ENCODE measurements around the gene CCL27. TPM values are rescaled to one million over a fixed set of nuclear protein-coding genes. Genes with fewer than 3 reads are reported as not detected.
"Not testable (repeated sequence)": the region's sequence is repeated elsewhere in the genome, so short reads cannot be mapped to it uniquely, and the experiment has no call there.

The CCL27 gene
- polyA plus RNA-seq, 4 donors, result 0.23 to 0.44 (median 0.41) TPM; not detected in 1

DNA sequence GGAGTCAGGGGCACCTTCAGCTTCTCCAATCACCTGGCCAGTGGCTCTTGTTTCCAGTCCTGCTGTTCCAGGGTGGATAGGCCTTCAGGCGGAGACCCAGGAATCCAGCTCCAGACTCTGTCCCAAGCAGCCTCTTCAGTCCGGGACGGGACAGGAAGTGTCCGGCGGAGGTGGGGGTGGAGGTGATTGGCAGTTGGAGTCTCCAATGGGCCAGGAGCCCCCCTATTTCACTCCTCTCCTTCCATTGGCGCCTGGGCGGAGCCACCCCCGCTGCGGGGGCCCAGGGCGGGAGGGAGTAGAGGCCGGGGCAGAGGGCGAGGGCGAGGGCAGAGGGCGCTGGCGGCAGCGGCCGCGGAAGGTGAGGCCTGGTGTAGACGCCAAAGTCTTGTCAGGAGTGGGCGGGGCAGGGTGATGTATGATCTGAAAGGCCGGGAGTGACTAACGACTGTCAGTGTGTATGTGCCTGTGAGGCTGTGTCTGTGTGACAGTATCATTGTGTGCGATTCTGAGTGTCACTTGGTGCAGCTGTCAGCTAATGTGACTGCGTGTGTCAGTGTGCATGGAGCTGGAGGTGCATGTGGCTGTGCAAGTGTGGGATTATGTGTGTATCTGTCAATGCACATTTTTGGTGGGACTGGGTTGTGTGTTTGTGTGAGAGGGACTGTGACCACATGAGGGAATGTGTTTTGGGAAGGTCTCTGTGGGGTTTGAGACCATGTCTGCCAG lies 10.4 kb downstream of the CCL27 start, which contains the start of gene IL11RA:
TSS of gene IL11RA (plus strand) at position 310 of the 726 bp plus-strand sequence. CDS start 3,033 bp downstream, outside the sequence.
- peak in 1 of 4 donors; percentile 77 for DNase-seq (ENCODE audit: low read depth in 4 of 4, low spot score in 2 of 4)

DNA sequence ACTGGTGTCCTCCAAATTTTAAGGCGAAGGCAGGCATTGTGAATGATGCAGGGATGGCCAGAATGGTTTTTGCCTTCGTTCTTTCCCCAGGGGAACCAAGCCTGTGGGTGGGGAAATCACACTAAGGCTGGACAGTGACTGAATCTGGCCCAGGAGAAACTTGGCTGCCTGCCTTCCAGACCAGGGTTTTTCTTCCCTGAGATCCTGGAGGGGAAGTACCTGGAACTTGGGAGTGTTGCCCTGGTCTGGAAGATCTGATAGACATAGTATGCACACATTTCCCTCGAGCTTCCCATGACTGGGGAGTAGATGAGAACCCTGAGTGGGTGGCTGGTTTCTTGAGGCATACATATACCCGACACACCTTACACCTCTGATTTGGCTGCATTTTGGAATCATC lies 11.1 kb downstream of the CCL27 start:
- no peak for DNase-seq (ENCODE audit: low read depth in 4 of 4, low spot score in 2 of 4)

DNA sequence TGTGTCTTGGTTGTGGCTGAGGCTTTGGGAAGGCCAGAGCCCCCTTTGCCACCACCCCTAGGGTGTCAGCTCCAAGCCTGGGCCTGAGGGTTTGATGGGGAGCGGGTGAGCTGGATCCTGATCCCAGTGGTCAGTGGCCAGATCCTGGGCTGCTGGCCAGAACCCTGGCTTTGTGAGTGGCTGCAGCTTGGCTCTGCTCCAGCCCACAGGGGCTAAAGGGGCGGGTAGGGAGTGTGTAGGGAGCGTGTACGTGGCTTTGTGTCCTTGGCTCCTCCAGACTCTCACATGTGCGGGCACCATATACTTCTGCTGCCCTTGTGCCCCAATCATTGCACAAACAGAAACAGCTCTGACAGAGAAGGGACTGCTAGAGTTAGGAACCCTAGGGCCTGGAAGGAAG lies 11.6 kb downstream of the CCL27 start:
- no peak for DNase-seq (ENCODE audit: low read depth in 4 of 4, low spot score in 2 of 4)

DNA sequence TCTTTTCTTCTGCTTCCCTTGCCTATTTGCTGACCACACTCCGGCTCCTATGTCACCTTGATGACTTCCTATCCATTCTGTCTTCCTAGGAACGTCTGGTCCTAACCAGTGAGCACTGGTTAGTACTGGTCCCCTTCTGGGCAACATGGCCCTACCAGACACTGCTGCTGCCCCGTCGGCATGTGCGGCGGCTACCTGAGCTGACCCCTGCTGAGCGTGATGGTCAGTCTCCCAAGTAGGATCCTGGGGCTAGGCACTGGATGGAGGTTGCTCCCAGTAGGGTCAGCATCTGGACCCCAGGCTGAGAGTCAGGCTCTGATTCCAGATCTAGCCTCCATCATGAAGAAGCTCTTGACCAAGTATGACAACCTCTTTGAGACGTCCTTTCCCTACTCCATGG lies 13.8 kb downstream of the CCL27 start:
- DNase-seq (ENCODE audit: low read depth in 4 of 4, low spot score in 2 of 4), result no peak

DNA sequence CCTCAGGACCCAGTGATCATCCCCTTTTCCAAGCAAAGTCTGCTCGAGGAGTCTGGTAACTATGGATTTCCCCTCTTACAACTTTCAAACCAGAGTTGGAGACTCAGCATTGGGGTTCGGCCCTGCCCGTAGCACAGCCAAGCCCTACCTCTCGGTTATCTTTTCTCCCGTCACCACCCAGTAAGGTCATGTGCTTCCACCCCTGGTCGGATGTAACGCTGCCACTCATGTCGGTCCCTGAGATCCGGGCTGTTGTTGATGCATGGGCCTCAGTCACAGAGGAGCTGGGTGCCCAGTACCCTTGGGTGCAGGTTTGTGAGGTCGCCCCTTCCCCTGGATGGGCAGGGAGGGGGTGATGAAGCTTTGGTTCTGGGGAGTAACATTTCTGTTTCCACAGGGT lies 14.8 kb downstream of the CCL27 start:
- DNase-seq (ENCODE audit: low read depth in 4 of 4, low spot score in 2 of 4), result no peak

DNA sequence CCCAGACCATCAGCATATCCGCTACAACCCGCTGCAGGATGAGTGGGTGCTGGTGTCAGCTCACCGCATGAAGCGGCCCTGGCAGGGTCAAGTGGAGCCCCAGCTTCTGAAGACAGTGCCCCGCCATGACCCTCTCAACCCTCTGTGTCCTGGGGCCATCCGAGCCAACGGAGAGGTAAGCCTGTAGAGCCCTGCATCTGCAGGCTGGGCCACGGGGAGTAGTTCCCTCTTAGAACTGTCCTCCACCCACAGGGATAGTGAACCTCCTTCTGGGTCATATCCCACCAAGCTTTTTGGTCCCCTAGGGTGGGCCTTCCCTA lies 15.4 kb downstream of the CCL27 start:
- DNase-seq (ENCODE audit: low read depth in 4 of 4, low spot score in 2 of 4), result no peak

DNA sequence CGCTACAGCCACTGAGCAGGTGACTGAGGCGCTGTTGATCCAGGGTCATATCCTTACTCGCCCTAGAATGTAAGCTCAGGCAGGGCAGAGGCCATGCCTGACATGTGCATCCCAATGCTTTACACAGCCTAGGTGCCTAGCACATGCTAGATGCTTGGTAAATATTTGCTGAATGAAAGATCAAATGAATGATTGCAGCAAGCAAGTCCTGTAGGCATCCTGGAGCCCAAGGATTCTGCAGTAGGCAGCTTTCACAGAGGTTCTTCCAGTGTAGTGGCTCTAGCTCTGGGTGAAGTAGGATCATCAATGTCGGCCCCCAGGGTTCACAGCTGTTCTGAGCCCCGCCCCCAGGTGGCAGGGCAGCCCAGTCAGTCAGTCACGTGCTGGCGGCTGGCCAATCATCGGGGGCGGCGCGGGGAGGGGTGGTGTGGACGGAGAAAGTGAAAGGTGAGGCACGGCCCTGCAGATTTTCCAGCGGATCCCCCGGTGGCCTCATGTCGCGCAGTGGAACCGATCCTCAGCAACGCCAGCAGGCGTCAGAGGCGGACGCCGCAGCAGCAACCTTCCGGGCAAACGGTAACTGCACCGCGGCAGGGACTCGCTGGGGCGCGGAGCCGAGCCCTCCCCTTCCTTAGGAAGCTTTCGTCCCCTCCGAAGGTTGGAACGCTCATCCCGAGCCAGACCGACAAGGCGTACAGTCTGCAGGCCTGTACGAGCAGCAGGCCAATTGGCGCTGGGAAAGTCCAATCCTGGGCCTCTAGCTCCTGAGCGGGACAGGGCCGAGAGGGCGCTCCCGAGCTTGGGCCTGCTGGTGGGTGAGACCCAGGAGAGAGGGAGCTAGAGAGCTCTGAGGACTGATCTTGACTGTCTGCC lies 16.0 kb downstream of the CCL27 start, which contains the start of gene GALT:
TSS of gene GALT (plus strand) at position 465 of the 873 bp plus-strand sequence. CDS start at position 495, 30 bp downstream.
- peak in 3 of 4 donors; percentile 73 to 89 (median 85) for DNase-seq (ENCODE audit: low read depth in 4 of 4, low spot score in 2 of 4)

DNA sequence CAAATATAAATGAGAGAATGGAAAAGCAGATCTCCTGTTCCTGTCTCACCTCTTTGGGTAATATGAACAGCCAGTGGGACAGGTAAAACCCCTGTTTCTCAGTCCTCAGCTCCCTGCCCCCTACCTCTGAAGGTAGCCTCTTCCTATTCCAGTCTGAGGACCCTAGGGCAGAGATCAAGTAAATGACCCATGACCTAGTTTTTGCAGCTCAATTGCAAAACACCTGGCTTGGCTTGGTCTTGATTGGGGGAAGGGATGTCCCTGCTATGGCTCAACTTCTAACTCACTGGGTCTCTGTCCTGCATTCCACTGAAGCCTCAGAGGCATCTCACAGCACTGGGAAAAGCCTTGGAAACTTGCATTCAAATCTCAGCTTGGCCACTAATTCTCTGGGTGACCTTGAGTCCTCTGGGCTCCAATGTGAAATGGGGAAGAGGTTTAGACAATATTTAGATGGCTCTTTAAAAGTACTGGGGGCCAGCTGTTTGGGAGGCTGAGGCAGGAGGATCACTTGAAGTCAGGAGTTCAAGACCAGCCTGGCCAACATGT lies 17.6 kb downstream of the CCL27 start:
- DNase-seq (ENCODE audit: low read depth in 4 of 4, low spot score in 2 of 4), result no peak

DNA sequence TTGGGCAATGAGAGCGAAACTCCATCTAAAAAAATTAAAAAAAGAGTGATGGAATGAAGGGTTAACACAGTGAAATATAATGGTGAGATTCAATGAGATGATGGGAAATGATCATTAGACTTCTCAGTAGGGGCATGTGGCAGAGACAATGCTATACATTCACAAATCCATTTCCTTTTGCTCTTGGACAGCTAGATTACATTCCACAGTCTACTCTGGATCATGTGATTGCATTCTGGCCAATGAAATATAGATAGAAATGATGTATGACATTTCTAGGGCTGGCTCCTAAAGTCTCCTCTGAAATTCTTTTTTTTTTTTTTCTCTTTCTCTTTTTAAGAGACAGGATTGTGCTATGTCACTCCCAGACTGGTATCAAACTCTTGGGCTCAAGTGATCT lies 19.8 kb downstream of the CCL27 start:
- no peak for DNase-seq (ENCODE audit: low read depth in 4 of 4, low spot score in 2 of 4)

DNA sequence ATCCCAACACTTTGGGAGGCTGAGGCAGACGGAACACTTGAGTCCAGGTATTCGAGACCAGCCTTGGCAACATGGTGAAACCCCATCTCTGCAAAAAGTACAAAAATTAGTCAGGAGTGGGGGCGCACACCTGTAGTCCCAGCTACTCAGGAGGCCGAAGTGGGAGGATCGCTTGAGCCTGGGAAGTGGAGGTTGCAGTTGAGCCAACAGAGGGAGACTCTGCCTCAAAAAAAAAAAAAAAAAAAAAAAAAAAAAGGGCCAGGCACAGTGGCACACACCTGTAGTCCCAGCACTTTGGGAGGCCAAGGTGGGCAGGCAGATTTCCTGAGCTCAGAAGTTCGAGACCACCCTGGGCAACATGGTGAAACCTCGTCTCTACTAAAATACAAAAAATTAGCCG lies 23.1 kb downstream of the CCL27 start:
- not testable (repeated sequence) for DNase-seq (ENCODE audit: low read depth in 4 of 4, low spot score in 2 of 4)

DNA sequence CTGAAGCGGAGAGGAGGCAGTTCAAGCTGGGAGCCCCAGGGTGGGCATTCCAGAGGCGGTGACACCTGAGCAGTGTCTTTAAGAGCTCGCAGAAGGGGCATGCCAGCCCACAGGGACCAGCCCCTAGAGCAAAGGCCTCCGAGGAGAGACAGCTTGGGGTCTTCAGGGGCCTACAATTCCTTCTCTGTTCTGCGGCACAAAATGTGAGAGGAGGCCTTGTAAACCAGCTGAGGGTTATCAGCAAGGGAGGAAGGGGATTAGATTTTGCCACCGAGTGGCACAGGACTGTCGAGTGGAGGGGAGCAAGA lies 24.4 kb downstream of the CCL27 start:
- no peak for DNase-seq (ENCODE audit: low read depth in 4 of 4, low spot score in 2 of 4)

DNA sequence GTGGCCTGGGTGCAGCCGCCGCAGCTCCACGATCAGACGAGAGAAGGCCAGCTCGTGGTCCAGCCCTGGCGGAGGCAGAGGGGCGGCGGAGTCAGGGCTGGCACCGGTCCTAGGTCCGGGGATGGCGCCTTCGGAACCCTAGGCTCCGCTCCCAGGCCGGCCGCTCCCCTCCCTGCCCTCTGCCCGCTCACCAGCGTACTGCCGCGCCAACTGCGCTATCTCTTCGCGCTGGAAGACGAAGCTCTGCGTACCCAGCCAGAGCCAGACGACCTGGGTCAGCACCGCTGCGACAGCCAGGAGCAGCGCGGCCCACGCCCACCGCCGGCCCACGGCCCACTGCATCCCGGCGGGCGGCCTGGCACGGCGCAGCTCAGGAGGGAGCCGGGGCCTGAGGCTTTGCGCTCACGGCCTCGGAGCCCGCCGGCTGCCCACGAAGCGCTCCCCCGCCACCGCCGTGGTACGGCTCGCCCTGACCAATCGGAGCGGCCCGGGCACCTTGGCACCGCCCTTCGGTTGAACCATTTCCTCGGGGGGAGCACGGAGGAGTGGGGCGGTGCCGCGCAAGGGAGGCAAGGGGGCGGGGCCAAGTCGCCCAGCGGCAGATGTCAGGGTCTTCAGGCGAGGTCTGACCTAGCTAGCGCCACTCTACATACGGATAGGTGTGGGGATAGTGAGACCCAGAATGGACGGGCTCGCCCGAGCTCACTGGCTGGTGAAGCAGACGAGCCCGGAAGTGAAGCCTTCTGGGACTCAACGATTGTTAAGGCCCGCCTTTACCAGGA lies 24.9 kb downstream of the CCL27 start, which contains the start of gene SIGMAR1:
TSS of gene SIGMAR1 (minus strand) at position 432 of the 782 bp plus-strand sequence. CDS start at position 342, 90 bp downstream.
- peak in 3 of 4 donors; percentile 76 to 91 (median 82) for DNase-seq (ENCODE audit: low read depth in 4 of 4, low spot score in 2 of 4)

DNA sequence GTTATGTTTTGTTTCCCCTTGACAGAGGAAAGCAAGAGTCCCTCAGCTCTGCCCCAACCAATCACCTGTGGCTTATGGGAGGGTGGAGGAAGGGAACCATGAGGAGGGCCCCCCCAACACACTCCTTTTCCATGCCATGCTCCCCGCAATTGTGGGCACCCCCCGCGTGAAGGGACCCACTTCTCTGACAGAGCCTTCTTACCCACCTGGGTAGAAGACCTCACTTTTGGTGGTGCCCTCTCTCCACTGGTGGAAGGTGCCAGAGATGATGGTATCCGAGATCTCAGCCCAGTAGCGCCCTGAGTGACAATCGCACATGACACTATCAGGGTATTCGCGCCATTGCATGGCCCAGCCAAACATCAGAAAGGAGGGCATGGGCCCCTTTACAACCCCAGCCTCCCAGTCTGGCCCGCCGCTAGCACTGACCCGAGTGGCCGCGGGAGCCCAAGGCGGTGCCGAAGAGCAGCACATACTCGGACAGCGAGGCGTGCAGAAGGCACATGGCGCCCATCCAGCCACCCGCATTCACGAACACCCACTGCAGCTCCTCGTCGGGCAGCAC lies 25.6 kb downstream of the CCL27 start:
- no peak for DNase-seq (ENCODE audit: low read depth in 4 of 4, low spot score in 2 of 4)

DNA sequence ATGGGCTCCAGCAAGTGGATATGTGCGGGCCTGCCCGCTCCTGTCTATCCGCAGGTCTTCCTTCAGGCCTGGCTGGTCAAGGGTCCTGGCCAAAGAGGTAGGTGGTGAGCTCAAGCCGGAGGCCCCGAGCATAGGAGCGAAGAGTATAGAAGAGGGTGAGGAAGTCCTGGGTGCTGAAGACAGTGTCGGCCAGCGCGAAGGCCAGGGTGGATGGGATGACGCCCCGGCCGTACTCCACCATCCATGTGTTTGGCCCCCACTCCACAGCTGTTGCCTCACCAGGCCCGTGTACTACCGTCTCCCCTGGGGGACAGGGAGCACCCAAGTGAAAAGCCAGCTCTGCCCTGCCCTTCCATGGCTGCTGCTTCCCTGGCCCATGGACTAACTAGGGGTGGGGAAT lies 26.9 kb downstream of the CCL27 start:
- DNase-seq (ENCODE audit: low read depth in 4 of 4, low spot score in 2 of 4), result no peak

DNA sequence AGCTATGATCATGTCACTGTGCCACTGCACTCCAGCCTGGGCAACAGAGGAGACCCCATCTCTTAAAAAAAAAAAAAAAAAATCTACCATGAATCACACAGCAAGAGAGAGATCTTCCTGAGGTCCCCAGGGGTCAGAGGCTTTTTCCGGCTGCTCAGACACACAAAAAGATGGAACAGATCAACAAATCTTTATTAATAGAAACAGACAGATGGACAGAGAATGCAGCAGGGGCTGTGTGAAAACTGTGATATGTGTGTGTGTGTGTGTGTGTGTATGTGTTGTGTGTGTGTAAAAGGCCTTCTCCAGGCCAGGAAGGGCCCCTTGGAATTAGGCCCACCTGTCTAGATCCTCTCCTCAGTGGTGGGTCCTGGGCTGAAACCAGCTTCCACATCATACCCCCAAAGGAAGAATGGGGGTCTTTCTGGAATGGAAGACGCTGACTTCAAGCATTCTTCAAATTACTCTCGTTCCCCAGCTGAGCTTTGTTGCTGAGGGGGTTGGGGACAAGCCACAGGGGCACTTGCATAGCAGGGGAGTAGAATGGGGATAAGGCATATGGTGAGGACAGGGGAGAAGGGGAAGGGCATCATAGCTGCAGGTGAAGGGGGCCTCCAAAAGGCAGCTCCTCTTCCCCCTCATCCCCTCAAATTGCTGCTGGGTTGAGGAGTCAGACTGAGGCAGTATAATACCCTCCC lies 27.8 kb downstream of the CCL27 start:
- no peak for DNase-seq (ENCODE audit: low read depth in 4 of 4, low spot score in 2 of 4)

DNA sequence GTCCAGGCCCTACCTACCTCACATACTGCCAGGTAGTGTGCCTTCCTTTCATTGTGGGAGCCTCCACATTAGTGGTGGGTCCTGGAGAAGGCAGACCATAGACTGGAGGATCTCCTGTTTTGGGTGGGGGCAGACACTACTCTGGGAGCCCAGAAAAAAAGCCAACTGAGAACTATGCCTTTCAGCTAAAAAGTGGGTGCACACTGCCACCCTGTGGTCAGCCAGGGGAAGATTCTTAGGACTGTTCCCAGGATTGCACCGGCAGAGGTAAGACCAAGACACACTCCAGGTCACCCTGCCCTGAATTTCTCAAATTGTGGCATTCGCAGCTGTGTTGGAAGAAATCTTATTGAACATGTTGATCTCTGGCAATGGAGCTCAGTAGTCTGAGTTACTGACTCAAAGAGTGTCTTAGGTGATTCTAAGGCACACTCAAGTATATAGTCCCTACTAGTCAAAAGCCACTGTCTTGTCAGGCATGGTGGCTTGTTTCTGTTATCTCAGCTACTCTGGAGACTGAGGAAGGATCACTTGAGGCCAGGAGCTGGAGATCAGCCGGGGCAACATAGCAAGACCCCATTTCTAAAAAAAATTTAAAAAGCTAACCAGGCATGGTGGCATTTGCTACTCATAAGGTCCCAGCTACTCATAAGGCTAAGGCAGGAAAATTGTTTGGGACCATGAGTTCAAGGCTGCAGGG lies 28.5 kb downstream of the CCL27 start:
- DNase-seq (ENCODE audit: low read depth in 4 of 4, low spot score in 2 of 4), result no peak

DNA sequence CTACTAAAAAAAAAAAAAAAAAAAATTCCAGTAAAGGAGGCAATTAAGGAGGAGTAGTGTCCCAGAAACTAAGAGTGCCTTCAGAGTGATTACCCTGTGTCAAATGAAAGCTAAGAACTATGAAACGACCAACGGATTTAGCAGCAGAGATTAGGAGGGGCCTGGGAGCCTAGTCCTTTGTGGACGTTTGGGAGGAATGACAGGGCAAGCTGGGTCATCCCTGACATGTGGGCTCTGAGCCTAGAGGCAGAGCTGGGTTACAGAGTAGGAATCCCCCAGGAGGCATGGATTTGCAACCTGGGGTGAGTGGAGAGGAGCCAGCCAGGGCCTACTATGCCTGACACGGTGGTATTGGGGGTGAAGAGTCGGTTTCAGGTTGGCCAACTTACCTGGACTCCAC lies 29.3 kb downstream of the CCL27 start:
- no peak for DNase-seq (ENCODE audit: low read depth in 4 of 4, low spot score in 2 of 4)

DNA sequence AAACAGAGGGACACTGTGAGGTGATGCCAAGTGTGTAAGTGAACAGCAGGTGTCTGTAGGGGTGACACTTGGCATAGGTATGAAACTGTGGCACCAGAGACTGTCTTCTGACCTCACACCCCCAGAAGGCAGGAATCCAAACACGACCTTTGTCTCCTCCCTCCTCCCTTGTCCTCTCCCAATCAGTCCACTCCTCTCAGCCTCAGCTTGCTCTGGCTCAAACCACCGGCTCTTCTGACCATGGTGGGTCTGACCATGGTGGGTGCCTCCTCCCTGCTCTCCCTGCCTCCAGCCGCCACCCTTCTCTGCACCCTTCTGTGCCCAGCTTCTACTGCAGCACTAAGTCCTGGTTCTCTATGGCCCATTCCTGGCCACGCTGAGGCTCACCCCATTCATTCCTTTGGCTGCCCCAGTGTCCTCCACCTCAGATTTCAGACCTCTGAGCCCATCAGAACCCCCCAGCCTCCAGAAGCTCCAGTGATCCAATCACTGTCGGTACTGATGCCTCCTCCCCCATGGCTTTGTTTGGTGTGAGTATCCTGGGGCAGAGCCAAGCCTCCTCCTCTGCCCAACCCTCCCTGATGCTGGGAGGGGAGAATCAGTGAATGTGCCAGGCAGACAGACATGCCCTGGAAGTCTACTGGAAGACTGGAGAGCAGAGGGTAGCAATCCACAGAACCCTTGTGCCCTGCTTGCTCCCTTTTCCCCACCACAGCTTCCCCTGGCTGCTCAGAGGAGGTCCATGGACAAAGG lies 31.9 kb downstream of the CCL27 start:
- no peak for DNase-seq (ENCODE audit: low read depth in 4 of 4, low spot score in 2 of 4)

DNA sequence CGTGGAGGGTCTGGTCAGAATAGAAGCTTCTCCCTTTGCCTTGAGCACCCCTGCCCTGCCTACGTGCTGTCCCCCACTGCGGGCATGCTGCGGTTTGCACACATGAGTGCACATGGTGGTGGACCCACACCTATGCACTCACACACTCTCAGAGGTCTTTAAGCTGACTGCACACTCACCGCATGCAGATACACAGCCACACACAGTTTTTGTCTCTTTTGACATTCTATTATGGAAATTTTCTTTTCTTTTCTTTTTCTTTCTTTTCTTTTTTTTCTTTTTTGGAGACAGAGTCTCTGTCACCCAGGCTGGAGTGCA lies 33.0 kb downstream of the CCL27 start:
- DNase-seq (ENCODE audit: low read depth in 4 of 4, low spot score in 2 of 4), result no peak

All from left renal cortex interstitium (tissue), 4 donors.